ENCODE measurements around the gene C2CD3. TPM values are rescaled to one million over a fixed set of nuclear protein-coding genes. Genes with fewer than 3 reads are reported as not detected.

Gene C2CD3
- total and polyA plus RNA-seq, 9 of the 15 experiments (the other 6 are each of a cell fraction or from before 2014, with no cell fraction given), result 4.4 to 20.2 (median 15.4) TPM

- peak in 1 of 2 experiments; percentile 75 for TF ChIP-seq AFF1 (IDR thresholded peaks at IDR 0.05; ENCODE audit: low read depth in 1 of 2, partially characterized antibody in 2 of 2)
- peak; percentile 74 for TF ChIP-seq MEF2D (tag; conservative IDR thresholded peaks at IDR 0.05; ENCODE audit: low read depth)
- TF ChIP-seq MAFG (tag; conservative IDR thresholded peaks at IDR 0.05), result peak; percentile 57; the same call in 1 of the 2 replicates
- TF ChIP-seq RB1 (IDR thresholded peaks at IDR 0.05; ENCODE audit: low read depth), result peak; percentile 15; the same call in 1 of the 2 replicates
- no peak for TF ChIP-seq ZNF143 (CRISPR knock-in tag; IDR thresholded peaks at IDR 0.05)
- no peak for TF ChIP-seq SMAD2 (IDR thresholded peaks at IDR 0.05; ENCODE audit: low read depth, low read length)
These were observed 84.4 kb downstream of the C2CD3 start (continued) for GRCh38 chr11:74086242-74086884.
